Embryonic facial prominence (tissue), 1 donor: Measurements from ENCODE around the gene OMA1.
A peak's percentile ranks its signal among the peaks of the same experiment; 100 is the strongest.

Experiments used
- DNase-seq: peaks from one replicate; pipeline ENCODE4 v3.0.0-alpha.2; 2016; ENCODE audit errors: extremely low spot score

The OMA1 gene

GRCh38 chr1:58459911-58460310 is 86.6 kb downstream of the OMA1 start:
- DNase-seq = no peak

GRCh38 chr1:58457023-58457635 is 89.4 kb downstream of the OMA1 start:
- DNase-seq = no peak

GRCh38 chr1:58456470-58456869 is 90.1 kb downstream of the OMA1 start:
- DNase-seq = no peak

GRCh38 chr1:58454807-58455206 is 91.7 kb downstream of the OMA1 start:
- no peak for DNase-seq

- DNase-seq = no peak
Observed at GRCh38 chr1:58454385-58454784, 92.1 kb downstream of the OMA1 start.

- no peak for DNase-seq
Observed at GRCh38 chr1:58451560-58452191, 94.8 kb downstream of the OMA1 start.

GRCh38 chr1:58447886-58448285 is 98.6 kb downstream of the OMA1 start:
- DNase-seq = no peak

GRCh38 chr1:58447042-58447441 is 99.5 kb downstream of the OMA1 start:
- no peak for DNase-seq

GRCh38 chr1:58446368-58446767 is 100.2 kb downstream of the OMA1 start:
- no peak for DNase-seq

- DNase-seq = no peak
Observed at GRCh38 chr1:58443986-58444868, 102.3 kb downstream of the OMA1 start.

GRCh38 chr1:58442114-58442513 is 104.4 kb downstream of the OMA1 start:
- DNase-seq = peak; percentile 16

GRCh38 chr1:58441699-58442098 is 104.8 kb downstream of the OMA1 start:
- no peak for DNase-seq

- DNase-seq = no peak
Observed at GRCh38 chr1:58440696-58441095, 105.8 kb downstream of the OMA1 start.

GRCh38 chr1:58439946-58440345 is 106.6 kb downstream of the OMA1 start:
- DNase-seq = no peak

GRCh38 chr1:58438468-58438867 is 108.1 kb downstream of the OMA1 start:
- DNase-seq = no peak

GRCh38 chr1:58437623-58438022 is 108.9 kb downstream of the OMA1 start:
- no peak for DNase-seq

GRCh38 chr1:58436615-58437297 is 109.8 kb downstream of the OMA1 start:
- no peak for DNase-seq

GRCh38 chr1:58435376-58435775 is 111.2 kb downstream of the OMA1 start:
- DNase-seq = no peak

GRCh38 chr1:58434607-58435006 is 111.9 kb downstream of the OMA1 start:
- DNase-seq = no peak

GRCh38 chr1:58434181-58434580 is 112.3 kb downstream of the OMA1 start:
- no peak for DNase-seq

GRCh38 chr1:58432851-58433668 is 113.5 kb downstream of the OMA1 start:
- no peak for DNase-seq
